NCI-H526 treated with DMSO at 0.1 percent for 48 hours (cell line): Measurements from ENCODE around the gene DOP1A.

Source experiments
- DNase-seq: peaks from one replicate; lab custom pipeline; 2025; lab: John Stamatoyannopoulos, UW

Gene DOP1A

GRCh38 chr6:83067448-83068439, at the start of gene DOP1A:
Gene DOP1A (plus strand): TSS chr6:83067671. CDS start chr6:83096978, 29,307 bp downstream.
- peak; percentile 87 for DNase-seq

GRCh38 chr6:83019741-83020140, 47.7 kb upstream of the DOP1A start:
- DNase-seq, result no peak

- no peak for DNase-seq
Observed at GRCh38 chr6:83031689-83032088, 35.8 kb upstream of the DOP1A start.

GRCh38 chr6:83038246-83038645, 29.2 kb upstream of the DOP1A start:
- DNase-seq, result no peak

- DNase-seq, result no peak
Observed at GRCh38 chr6:83042467-83043053, 24.9 kb upstream of the DOP1A start.

GRCh38 chr6:83044091-83044768, 23.2 kb upstream of the DOP1A start:
- DNase-seq, result no peak

GRCh38 chr6:83047065-83047754, 20.3 kb upstream of the DOP1A start:
- DNase-seq, result no peak

GRCh38 chr6:83051377-83052172, 15.9 kb upstream of the DOP1A start:
- DNase-seq, result no peak

GRCh38 chr6:83053678-83054077, 13.8 kb upstream of the DOP1A start:
- DNase-seq, result no peak

GRCh38 chr6:83055366-83055964, 12.0 kb upstream of the DOP1A start:
- DNase-seq, result peak; percentile 33

- peak; percentile 42 for DNase-seq
Observed at GRCh38 chr6:83057705-83058321, 9.7 kb upstream of the DOP1A start.

GRCh38 chr6:83061190-83061589, 6.3 kb upstream of the DOP1A start:
- DNase-seq, result no peak

- DNase-seq, result no peak
Observed at GRCh38 chr6:83062225-83062624, 5.2 kb upstream of the DOP1A start.

GRCh38 chr6:83065511-83066192, 1.8 kb upstream of the DOP1A start, which contains the start of gene UBE3D:
Gene UBE3D (minus strand): TSS chr6:83065841. CDS start chr6:83065718, 123 bp downstream.
- peak; percentile 74 for DNase-seq

GRCh38 chr6:83068616-83069015, 1.1 kb downstream of the DOP1A start:
- peak; percentile 33 for DNase-seq

- DNase-seq, result no peak
Observed at GRCh38 chr6:83069633-83070032, 2.2 kb downstream of the DOP1A start.

- no peak for DNase-seq
Observed at GRCh38 chr6:83071023-83071422, 3.6 kb downstream of the DOP1A start.

GRCh38 chr6:83071707-83072106, 4.2 kb downstream of the DOP1A start:
- DNase-seq, result no peak

GRCh38 chr6:83072726-83073125, 5.3 kb downstream of the DOP1A start:
- DNase-seq, result no peak

- DNase-seq, result no peak
Observed at GRCh38 chr6:83073615-83074014, 6.1 kb downstream of the DOP1A start.
